GM21717 (cell line): ENCODE results near the gene MYO7B.
A peak's percentile ranks its signal among the peaks of the same experiment; 100 is the strongest.

ENCODE experiments used
- ATAC-seq: cut with Tn5 transposase; IDR thresholded peaks from one replicate; pipeline ENCODE4 v1.9.1; 2021; ENCODE audit warnings: mild to moderate bottlenecking, moderate library complexity; ENCODE audit not compliant: unreplicated experiment

MYO7B gene

DNA sequence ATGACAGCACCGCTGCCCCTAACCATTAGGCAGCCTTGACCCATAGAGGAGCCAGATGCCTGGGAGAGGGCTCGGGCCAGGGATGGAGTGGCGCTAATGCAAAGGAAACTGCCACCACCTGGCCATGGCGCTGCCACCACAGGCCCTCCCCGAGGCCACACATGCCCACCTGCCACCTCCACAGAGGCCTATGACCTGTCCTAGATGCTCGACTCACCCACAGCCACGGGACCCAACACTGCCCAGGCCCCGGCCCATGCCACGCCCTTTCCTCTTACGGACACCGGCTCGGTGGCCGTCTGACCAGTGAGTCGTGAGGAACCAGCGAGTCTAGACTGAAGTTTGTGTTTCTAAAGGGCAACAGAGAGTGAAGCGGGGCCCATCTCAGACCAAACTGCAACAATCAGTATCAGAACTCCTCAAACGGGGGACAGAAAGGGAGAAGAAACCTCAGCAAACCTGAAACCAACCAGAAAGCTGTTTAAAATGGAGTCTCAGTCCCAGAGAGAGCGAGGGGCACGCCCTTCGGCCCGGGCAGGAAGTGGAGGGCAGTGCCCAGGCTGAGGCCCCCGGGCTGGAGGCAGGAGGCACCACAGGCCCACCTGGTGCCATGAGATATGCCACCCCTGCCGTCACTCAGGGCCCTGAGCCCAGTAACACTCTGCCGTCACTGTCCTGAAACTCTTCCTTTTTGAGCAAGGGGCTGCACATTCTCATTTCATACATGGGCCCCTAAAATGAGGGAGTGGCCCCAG lies 111.2 kb downstream of the MYO7B start:
- ATAC-seq: no peak

DNA sequence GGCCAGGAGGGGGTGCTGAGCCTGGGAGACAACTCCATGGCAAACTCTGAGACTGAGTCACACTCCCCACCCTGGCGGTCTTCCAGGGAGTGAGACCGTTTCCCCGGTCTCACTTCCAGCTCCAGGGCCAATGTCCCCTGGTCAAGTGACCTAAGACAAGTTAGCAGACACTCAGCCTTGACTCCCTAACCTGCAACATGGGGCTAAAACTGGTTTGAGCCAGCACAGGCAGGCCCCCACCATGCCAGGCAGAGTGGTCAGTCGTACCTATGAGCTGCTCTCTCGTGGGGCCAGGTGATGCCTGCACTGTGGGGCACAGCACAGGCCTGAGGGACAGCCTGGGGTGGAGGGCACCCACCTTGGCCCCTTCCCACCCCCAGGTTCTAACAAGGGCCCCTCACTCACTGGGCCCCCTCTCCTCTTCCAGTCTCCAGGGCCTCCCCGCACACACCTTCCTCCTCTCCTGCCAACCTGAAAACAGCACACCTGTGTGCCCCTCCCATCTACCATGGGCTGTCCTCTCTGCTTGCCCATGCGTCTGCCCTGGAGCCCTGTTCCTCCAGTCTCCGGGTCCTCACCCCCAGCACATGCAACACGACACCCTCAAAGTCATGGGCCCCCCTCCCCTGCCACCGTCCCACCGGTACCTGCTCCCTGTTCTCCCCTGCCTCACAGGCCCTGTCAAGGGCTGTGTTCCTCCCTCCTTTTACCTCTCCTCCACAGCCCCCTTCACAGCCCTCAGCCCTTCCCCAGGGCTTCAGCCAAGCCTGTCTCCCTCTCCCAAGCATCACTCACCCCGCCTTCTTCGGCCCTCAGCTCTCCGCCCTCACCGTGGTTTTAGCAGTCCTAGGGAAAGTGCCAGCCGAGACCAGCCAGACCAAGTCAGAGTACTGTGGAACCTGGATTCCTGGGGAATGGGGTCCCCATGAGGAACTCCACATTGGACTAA lies 112.0 kb downstream of the MYO7B start:
- ATAC-seq: no peak

GRCh38 chr2:127648321-127648720 lies 112.8 kb downstream of the MYO7B start:
- no peak for ATAC-seq

DNA sequence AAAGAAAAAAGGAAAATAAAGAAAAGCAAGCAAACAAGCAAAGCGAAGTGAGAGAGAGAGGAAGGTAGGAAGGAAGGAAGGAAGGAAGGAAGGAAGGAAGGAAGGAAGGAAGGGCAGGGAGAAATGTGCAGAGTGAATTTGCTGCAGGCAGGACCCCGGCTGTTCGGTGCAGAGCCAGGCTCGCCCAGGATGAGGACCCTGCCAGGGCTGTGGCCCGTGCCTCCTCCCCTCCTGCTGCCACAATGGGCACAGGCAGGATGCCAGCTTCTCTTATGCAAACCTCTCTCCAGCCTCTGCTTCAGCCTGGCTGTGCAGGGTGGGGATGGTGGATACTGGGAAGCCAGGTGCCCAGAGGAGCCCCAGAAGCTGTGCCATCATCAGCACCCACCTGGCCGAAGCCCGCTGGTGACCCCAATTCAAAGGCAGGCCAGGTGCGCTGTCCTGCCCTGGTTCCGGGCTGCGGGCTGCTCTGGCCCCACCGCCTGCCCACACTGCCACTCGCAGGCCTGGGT lies 113.7 kb downstream of the MYO7B start:
- no peak for ATAC-seq

GRCh38 chr2:127649684-127650040 lies 114.2 kb downstream of the MYO7B start:
- ATAC-seq: peak; percentile 61

GRCh38 chr2:127650041-127650784 lies 114.7 kb downstream of the MYO7B start:
- no peak for ATAC-seq

- ATAC-seq: no peak
Observed at GRCh38 chr2:127650785-127651380, 115.4 kb downstream of the MYO7B start.

GRCh38 chr2:127651381-127651809 lies 115.9 kb downstream of the MYO7B start:
- no peak for ATAC-seq

DNA sequence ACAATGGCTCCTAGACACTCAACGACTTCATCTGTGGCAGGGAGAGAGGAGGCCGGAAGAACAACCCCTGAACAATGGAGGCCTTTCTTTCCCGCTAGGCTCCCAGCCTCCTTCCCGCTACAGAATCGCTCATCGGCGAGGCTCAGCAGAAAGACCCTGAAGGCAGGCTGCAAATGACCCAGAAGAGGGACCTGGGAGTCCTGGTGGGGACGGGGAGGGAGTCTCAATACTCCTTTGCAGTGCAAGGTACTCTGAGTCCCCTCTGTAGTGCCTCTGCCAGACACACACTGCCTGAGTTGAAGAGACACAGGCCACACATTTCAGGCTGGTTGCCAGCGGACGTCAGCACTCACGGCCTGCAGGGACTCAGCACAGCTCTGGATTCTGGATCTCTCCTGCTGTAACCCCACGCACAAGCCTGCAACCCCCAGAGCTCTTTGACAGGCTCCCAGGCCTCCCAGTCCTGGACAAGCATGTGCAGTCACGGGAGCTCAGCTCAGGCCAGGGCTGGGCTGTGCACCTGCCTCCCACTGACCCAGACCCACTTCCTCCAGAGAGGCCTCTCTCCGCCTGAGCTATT lies 116.6 kb downstream of the MYO7B start:
- no peak for ATAC-seq

DNA sequence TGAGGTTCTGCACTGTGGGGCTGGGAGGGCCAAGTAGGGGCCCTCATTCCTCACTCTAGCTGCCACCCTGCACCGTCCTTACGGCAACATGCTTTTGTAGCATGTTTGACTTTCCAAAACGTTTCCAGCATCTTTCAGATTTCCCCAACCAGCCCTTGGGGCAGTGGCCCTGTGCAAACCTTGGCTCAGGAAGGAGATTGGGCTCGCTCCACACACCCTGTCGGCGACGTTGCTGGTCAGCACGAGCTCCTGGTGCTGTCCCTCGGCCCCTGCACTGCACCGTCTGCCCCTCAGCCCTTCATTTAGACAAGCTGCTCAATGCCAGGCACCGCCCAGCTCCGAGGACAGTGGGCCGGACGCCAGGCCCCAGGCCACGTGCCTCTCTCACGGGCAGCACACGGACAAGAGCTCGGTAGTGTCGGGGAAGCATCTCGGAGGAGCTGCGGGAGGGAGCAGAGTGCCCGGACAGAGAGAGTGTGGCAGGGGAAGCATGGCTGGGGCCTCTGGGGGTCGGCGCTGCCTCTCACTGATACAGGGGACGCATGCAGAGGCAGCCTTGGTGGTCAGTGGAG lies 117.4 kb downstream of the MYO7B start:
- no peak for ATAC-seq

DNA sequence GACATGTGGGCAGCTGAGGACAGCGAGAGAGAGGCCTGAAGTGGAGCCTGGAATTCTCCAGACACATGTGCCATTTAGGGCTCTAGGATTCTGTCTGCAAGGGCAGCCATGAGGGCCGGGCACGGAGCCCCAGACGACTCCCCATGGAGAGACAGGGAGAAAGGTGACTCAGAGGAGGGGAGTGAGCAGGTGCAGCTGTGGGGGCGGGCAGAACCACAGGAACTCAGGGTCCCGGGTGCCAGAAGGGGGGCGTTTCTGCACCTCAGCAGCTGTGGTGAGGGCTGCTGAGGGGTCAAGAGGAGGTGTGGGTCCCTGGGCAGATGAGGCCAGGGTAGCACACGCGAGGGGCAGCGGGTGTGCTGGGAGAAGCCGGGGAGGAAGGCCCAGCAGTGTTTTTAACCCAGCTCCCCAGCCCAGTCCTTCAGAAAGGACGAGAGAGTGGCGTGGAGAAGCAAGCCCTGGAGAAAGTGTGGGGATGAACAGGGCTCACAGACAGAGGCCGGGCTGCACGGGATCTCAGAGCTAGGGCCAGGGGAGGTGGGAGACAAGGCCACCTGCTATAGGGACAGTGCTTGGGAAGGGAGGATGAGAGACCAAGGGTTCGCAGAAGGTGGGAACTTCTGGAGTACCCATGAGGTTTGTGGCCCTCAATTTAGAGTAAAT lies 118.1 kb downstream of the MYO7B start:
- no peak for ATAC-seq

DNA sequence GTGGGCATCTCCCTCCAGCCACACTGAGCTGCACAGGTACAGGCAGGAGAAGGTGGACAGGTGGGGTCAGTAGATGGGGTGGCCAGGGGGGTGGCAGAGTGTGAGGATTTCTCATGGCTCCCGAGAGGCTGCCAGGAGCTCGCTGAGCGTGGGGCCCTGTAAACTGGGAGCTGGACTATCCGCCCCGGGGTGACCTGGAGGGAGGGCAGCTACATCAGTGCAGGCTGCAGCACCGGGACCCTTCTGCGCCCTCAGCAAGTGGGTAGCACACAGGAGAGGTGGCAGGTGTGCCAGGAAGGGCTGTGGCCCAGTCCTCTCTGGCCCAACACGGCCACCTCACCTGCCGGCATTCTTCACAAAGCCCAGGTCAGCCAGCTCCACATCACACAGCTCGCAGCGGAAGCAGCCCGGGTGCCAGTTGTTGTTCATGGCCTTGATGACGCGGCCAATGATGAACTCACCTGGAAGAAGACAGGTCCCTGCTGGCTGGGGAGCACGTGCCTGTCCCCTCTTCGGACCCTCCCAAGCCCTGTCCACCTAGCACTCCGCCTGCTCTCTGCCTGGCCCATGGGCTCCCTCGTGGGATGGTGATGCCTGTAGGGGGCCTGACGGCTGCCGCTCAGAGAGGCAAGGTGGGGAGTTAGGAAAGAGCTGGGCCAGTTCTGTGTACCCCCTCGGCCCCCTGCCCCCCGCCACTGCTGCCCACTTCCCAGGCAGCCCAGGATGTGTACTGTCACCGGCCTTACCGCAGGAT lies 118.8 kb downstream of the MYO7B start:
- no peak for ATAC-seq

DNA sequence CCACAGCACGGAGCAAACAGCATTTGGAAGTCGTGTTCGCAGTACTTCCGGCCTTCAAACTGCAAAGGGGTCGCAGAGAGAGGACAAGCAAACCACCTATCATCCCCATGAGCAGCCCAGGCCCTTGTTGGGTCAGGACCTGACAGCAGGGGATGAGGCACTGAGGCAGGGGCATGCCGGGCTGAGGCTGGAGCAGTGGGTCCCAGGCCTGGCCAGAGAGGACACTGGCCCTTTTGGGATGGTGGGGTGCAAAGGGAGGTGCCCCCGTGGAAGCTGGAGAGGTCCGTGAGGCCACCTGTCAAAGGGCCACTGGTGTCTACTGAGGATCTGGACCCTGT lies 119.3 kb downstream of the MYO7B start:
- ATAC-seq: no peak

DNA sequence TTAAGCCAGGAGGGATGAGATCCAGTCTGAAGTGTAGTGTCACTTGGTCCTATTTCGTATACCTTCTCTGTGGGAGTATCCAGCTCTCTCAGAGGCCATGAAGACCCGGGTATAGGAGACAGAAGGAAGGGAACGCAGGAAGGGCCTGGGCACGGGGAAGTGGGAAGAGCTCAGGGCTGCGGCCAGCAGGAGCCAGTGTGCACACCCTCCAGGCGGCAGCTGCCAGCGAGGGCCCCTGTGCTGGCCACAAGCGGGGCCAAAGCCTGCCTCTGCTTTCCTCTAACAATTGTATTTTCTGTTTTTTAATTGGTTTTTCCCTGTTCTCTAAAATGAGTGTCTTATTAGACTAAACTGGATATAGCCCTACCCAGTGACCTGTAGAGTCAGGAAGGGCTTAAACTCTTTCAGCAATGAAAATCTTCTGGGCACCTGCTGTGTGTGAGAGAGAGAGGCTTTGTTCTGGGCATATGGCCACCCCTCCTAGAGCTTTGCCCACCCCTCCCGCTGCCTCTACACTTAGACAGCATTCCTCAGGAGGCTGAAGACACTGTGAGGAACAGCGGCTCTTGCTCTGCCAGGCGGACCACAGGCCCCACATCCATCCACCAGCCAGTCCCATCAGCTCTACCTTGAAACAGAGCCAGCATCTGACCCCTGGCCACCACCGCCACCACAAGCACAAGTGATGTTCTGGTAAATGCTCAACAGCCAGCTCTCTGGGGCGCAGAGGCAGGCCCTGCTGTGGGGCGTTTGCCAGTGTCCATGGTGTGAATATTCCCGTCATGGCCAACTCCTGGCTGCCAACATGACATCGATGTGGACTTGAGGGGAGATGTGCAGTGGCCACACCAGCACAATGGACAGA lies 120.0 kb downstream of the MYO7B start:
- ATAC-seq: no peak

- no peak for ATAC-seq
Observed at GRCh38 chr2:127656569-127657231, 121.2 kb downstream of the MYO7B start.

- no peak for ATAC-seq
Observed at GRCh38 chr2:127657232-127657595, 121.7 kb downstream of the MYO7B start.

GRCh38 chr2:127658146-127658545 lies 122.7 kb downstream of the MYO7B start:
- no peak for ATAC-seq
